Gastroesophageal sphincter (tissue), 4 donors: ENCODE measurements around the gene DUSP16. TPM values are rescaled to one million over a fixed set of nuclear protein-coding genes. Genes with fewer than 3 reads are reported as not detected.

Experiments
- ATAC-seq: fragments of 150-250 bp; one replicate; pipeline ENCODE4 v1.9.1; 2016; ENCODE audit warnings: mild to moderate bottlenecking, moderate library complexity
- H3K27ac ChIP-seq, 4 donors: fragments of 200-600 bp; sonication (generic) in 3 of 4; 1 replicate in 3 of 4; 2 replicates in 1 of 4; pipeline ENCODE4 v1.5.1; 2016 to 2019
- H3K27me3 ChIP-seq: fragments of 200-600 bp; sonication (generic); one replicate; pipeline ENCODE4 v1.5.1; 2019
- H3K36me3 ChIP-seq, 2 donors: fragments of 200-600 bp; sonication (generic); one replicate each; pipeline ENCODE4 v1.5.1; 2019; ENCODE audit warnings: control low read depth in 1 of 2
- H3K4me1 ChIP-seq, 3 donors: fragments of 200-600 bp; sonication (generic); 1 replicate in 2 of 3; 2 replicates in 1 of 3; pipeline ENCODE4 v1.5.1; 2016 to 2019; ENCODE audit warnings: control low read depth in 2 of 3
- H3K4me3 ChIP-seq, 2 donors: fragments of 200-600 bp; sonication (generic); one replicate each; pipeline ENCODE4 v1.5.1; 2019; ENCODE audit warnings: mild to moderate bottlenecking in 1 of 2, moderate library complexity in 1 of 2
- H3K9me3 ChIP-seq, 3 donors: fragments of 200-600 bp; sonication (generic); one replicate each; pipeline ENCODE4 v1.5.1; 2017 to 2019; ENCODE audit warnings: control low read depth in 2 of 3
- EP300 ChIP-seq: sonication (generic); formaldehyde crosslinking; IDR thresholded peaks from one replicate; pipeline ENCODE4 v1.6.1; 2017; ENCODE audit warnings: antibody characterized with exemption, mild to moderate bottlenecking
- POLR2A ChIP-seq, 2 donors: fragments of 450-650 bp; IDR thresholded peaks; one replicate each; pipeline ENCODE4 v1.6.1; 2017; ENCODE audit warnings: antibody characterized with exemption in 2 of 2, mild to moderate bottlenecking in 2 of 2, moderate library complexity in 1 of 2
- POLR2AphosphoS5 ChIP-seq: sonication (generic); formaldehyde crosslinking; IDR thresholded peaks from one replicate; pipeline ENCODE4 v1.6.1; 2017; ENCODE audit warnings: antibody characterized with exemption
- WGBS, 2 donors: methylation state at CpG; one replicate each; pipeline ENCODE4 v1.1.5; 2018; ENCODE audit warnings: low coverage in 1 of 2; 5-methylcytosine and 5-hydroxymethylcytosine counted together
- total RNA-seq, 4 donors: library from RNA; depleted of rRNA; stranded (reverse); fragments of >200 nt; gene quantifications; one replicate each; pipeline ENCODE4 v1.1.0, GENCODE V29; 2016
- TF ChIP-seq, protein P1 (sequence below), 4 experiments: fragments of 200-600 bp in 2 of 4; fragments of 450-650 bp in 2 of 4; sonication (generic) in 1 of 4; IDR thresholded peaks; one replicate each; pipeline ENCODE4 v1.5.1; 2017 to 2019; ENCODE audit warnings: antibody characterized with exemption in 4 of 4, mild to moderate bottlenecking in 2 of 4, moderate library complexity in 2 of 4

Gene DUSP16
- total RNA-seq, 4 donors from 2014 or later, result 14.7 to 20.1 (median 17.1) TPM

DNA sequence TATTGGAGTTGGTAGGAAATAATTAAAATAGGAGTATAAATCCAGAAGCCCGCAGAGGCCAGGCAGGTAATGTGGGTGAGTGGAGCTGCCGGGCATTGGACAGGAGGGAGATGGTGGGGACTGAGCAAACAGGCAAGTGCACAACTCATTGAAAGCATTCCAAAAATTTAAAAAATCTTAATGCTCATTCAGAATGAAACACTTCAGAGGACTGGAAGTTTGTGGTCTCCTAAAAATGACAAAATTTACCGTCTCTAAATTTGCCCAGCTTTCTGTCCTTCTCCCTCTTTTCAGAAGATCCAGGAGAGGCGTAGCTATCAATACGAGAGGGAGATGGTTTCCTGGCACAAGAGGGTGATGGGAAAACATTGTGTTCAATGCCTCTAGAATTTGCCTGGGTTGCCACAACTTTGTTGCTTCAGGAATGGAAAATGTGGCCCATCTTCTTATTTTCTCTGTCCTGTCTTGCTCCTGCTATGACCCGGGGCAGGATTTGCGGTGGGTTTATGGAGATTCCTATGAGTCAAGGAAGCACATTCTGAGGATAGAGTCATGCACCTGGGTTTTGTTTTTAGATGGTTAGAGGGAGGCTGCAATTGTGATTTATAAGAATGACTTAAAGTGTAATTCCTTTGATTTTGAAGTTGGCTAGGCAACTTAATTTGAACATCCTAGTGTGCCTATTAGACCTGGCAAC lies 133.6 kb downstream of the DUSP16 start:
- WGBS, 2 donors, result 81 to 86% methylated on average over 7 of the region's 7 CpGs
- TF ChIP-seq, protein P1, sequence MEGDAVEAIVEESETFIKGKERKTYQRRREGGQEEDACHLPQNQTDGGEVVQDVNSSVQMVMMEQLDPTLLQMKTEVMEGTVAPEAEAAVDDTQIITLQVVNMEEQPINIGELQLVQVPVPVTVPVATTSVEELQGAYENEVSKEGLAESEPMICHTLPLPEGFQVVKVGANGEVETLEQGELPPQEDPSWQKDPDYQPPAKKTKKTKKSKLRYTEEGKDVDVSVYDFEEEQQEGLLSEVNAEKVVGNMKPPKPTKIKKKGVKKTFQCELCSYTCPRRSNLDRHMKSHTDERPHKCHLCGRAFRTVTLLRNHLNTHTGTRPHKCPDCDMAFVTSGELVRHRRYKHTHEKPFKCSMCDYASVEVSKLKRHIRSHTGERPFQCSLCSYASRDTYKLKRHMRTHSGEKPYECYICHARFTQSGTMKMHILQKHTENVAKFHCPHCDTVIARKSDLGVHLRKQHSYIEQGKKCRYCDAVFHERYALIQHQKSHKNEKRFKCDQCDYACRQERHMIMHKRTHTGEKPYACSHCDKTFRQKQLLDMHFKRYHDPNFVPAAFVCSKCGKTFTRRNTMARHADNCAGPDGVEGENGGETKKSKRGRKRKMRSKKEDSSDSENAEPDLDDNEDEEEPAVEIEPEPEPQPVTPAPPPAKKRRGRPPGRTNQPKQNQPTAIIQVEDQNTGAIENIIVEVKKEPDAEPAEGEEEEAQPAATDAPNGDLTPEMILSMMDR (IDR thresholded peaks at IDR 0.05), result no peak
- TF ChIP-seq POLR2A (IDR thresholded peaks at IDR 0.05) (no peak), POLR2AphosphoS5 (no peak), EP300 (no peak)
- H3K27ac ChIP-seq, result no peak overlapping the region

DNA sequence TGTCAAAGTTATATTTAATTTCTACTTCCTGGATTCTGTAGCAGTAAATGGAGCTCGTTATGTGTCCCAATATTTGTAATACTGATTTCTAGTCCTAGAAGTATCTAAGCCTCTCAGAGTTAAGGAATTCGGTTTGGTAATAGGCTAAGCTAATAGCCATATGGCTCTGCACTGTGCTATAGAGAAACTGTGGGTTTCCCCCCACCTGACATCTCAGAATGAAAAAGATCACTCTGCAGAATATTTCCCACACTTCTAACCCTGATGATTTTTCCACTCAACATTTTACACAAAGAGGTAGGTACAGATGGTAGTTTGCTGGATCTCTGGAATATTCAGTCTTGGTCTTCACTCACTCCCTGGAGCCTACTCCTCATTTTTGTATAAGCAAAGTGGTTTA lies 134.6 kb downstream of the DUSP16 start:
- peaks cover 3 to 17% (median 4%) of the 10 kb centered on the region in 3 donors for H3K4me1 ChIP-seq

More for the DNA sequence above, 133.6 kb downstream of the DUSP16 start:
- H3K9me3 ChIP-seq, result peaks cover 0 to 3% (median 0%) of the 10 kb centered on the region in 3 donors
- H3K4me1 ChIP-seq, result peaks cover 4 to 28% (median 4%) of the 10 kb centered on the region in 3 donors
- no peak for ATAC-seq
- H3K36me3 ChIP-seq, result no peaks in the 10 kb centered on the region
- H3K27me3 ChIP-seq, result no peaks in the 10 kb centered on the region
- H3K4me3 ChIP-seq, result no peak overlapping the region

DNA sequence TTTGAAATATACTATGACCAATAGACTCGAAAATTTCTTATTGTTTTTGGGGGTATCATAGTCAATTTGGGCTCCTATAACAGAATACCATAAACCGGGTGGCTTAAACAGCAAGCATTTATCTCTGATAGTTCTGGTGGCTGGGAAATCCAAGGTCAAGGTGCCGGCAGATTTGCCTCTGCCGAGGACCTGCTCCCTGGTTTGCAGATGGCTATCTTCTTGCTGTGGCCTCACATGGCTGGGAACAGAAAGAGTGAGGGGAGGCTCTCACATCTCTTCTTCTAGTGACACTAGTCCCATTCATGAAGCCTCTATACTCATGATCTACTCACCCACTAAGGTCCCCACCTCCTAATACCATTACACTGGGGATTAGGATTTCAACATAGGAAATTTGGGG lies 135.1 kb downstream of the DUSP16 start:
- Histone ChIP-seq H3K36me3 (no peaks in the 10 kb centered on the region), H3K27ac (no peak overlapping the region), H3K4me1 (peaks cover 0 to 12% (median 4%) of the 10 kb centered on the region in 3 donors), H3K4me3 (no peak overlapping the region), H3K27me3 (no peaks in the 10 kb centered on the region), H3K9me3 (peaks cover 0 to 17% (median 0%) of the 10 kb centered on the region in 3 donors)
- WGBS, 2 donors, result 91 to 100% methylated on average over 2 to 4 of the region's 4 CpGs
- no peak for TF ChIP-seq POLR2A (IDR thresholded peaks at IDR 0.05)
- TF ChIP-seq, protein P1 (IDR thresholded peaks at IDR 0.05), result no peak
- no peak for TF ChIP-seq POLR2AphosphoS5
- TF ChIP-seq EP300, result no peak
- ATAC-seq, result no peak

More for the DNA sequence above, 134.6 kb downstream of the DUSP16 start:
- H3K4me3 ChIP-seq, result no peak overlapping the region
- ATAC-seq, result no peak
- no peaks in the 10 kb centered on the region for H3K36me3 ChIP-seq
- no peaks in the 10 kb centered on the region for H3K27me3 ChIP-seq
- no peak overlapping the region for H3K27ac ChIP-seq
- TF ChIP-seq POLR2A (IDR thresholded peaks at IDR 0.05) (no peak), POLR2AphosphoS5 (no peak)
- H3K9me3 ChIP-seq, result peaks cover 0 to 13% (median 0%) of the 10 kb centered on the region in 3 donors
- 81 to 96% methylated on average over 2 of the region's 2 CpGs for WGBS, 2 donors

DNA sequence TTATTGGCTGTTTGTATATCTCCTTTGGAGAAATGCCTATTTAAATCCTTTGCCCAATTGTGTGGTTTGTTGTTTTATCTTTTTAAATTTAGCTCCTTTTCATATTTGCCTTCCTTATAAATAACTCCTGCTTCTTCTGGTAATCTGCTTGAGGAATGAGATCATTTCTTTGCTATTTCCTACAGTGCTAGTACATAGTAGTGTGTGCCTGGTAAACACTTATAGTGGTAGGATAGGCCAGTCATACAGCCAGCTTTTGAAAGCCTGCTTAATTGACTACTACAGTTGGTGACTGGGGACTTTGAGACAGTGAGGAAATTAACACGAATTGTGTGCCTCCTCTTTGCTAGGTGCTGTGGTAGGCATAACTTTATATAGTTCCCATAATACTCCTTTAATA lies 137.0 kb downstream of the DUSP16 start:
- no peak for ATAC-seq
- 0 to 44% methylated on average over 1 of the region's 1 CpG for WGBS, 2 donors
- Histone ChIP-seq H3K27me3 (no peaks in the 10 kb centered on the region), H3K4me3 (no peak overlapping the region), H3K36me3 (no peaks in the 10 kb centered on the region), H3K27ac (no peak overlapping the region), H3K9me3 (peaks cover 0 to 27% (median 0%) of the 10 kb centered on the region in 3 donors), H3K4me1 (peaks cover 0 to 1% (median 0%) of the 10 kb centered on the region in 3 donors)
- TF ChIP-seq, protein P1 (IDR thresholded peaks at IDR 0.05), result no peak
- peak; percentile 23 for TF ChIP-seq POLR2AphosphoS5

DNA sequence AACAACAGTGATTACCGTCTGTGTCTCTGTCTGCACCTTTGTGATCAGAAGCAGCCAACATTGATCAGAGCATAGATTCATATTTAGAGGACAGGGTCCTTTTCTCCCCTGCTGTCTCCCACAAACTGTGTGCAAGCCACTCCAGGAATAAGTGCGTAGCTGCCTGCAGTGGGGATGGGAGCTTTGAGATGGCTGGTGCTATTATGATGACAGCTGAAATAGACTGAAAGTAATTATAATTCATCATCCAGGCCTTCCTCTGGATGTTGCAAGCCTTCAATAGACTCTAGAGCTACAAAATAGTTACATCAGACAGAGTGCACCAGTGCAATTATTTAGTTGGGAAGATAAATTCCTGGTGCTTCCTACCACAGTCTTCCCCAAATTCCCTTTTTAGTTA lies 137.7 kb downstream of the DUSP16 start:
- ATAC-seq, result no peak
- peaks cover 0 to 27% (median 0%) of the 10 kb centered on the region in 3 donors for H3K9me3 ChIP-seq
- no peaks in the 10 kb centered on the region for H3K36me3 ChIP-seq
- TF ChIP-seq POLR2AphosphoS5, result no peak
- no peak for TF ChIP-seq POLR2A (IDR thresholded peaks at IDR 0.05)
- TF ChIP-seq, protein P1 (IDR thresholded peaks at IDR 0.05), result no peak
- TF ChIP-seq EP300, result no peak
- H3K27me3 ChIP-seq, result no peaks in the 10 kb centered on the region
- H3K27ac ChIP-seq, result no peak overlapping the region
- H3K4me3 ChIP-seq, result no peak overlapping the region
- 64 to 88% methylated on average over 2 of the region's 2 CpGs for WGBS, 2 donors
- H3K4me1 ChIP-seq, result no peaks in the 10 kb centered on the region

Other genes with a start within 250 kb of the DUSP16 start
- 10 to 100 TPM; 11.0 to 31.2 (median 22.1) TPM for gene MANSC1, start 212.6 kb downstream of the DUSP16 start, total RNA-seq
- 10 to 100 TPM; 10.5 to 29.1 (median 19.0) TPM for gene BORCS5, start 205.8 kb downstream of the DUSP16 start, total RNA-seq
- gene CREBL2, start 49.0 kb upstream of the DUSP16 start, total RNA-seq, result 10 to 100 TPM; 46.3 to 66.6 (median 59.8) TPM
- under 1 TPM in 2 of 4 donors, not detected in 2; 0.32 to 0.54 TPM for gene GPR19, start 133.3 kb upstream of the DUSP16 start, total RNA-seq
- 100 to 1,000 TPM in 1 of 4 donors, 10 to 100 TPM in 3; 62.6 to 103 (median 73.0) TPM for gene CDKN1B, start 154.5 kb upstream of the DUSP16 start, total RNA-seq
- 10 to 100 TPM; 16.2 to 33.4 (median 22.8) TPM for gene APOLD1, start 222.8 kb upstream of the DUSP16 start, total RNA-seq